Right hindlimb (tissue), 1 donor: Measurements from ENCODE around the gene POLR2E.
"Not testable (repeated sequence)": the region's sequence is repeated elsewhere in the genome, so short reads cannot be mapped to it uniquely, and the experiment has no call there.

Experiments used
- DNase-seq: peaks from one replicate; pipeline ENCODE4 v3.0.0-alpha.2; 2018

The POLR2E gene

GRCh38 chr19:1125601-1126467, 30.7 kb upstream of the POLR2E start:
- DNase-seq = no peak

DNA sequence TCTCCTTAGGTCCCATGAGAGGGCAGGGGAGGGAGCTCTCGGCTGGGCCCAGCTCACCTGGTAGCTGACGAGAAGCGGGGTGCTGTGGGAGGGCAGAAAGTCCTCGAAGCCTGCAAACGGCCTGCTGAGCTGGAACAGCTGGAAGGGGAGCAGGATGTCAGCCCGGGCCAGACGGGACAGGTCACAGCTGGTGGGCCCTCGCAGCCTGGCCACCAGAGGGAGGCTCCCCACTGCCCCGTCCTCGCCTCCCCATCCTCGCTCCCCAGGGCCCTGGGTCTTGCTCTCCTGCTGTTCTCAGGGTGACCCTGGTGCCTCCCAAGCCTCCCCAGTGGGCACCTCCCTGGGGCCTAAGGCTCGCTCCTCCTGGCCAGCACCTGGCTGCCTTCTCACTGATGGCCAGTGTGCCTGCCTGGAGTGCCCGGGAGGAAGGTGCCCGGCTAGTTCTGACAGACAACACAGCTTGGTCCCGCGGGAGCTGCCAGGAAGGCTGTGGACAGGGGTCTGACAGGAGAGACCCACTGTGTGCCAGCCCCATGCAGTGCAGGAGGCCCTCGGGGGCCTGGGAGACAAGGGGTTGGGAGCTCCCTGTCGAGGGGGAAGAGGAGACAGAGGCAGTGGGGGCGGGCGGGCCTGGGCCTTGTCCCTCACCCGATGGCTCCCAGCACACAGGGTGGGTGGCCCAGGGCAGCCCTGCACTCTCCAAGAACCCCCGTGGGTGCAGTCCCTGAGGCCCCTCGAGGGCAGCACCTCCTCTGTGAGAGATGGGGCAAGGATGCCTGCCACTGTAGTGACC, 28.9 kb upstream of the POLR2E start:
- no peak for DNase-seq

- DNase-seq = no peak
These were observed 28.2 kb upstream of the POLR2E start for GRCh38 chr19:1123381-1123780.

- peak; percentile 37 for DNase-seq
These were observed 27.8 kb upstream of the POLR2E start for GRCh38 chr19:1122972-1123363.

GRCh38 chr19:1122021-1122971, 27.1 kb upstream of the POLR2E start:
- DNase-seq = no peak

GRCh38 chr19:1121395-1121794, 26.2 kb upstream of the POLR2E start:
- no peak for DNase-seq

- DNase-seq = no peak
These were observed 24.5 kb upstream of the POLR2E start for GRCh38 chr19:1119475-1120217.

- DNase-seq = no peak
These were observed 23.8 kb upstream of the POLR2E start for GRCh38 chr19:1118999-1119398.

- DNase-seq = no peak
These were observed 22.5 kb upstream of the POLR2E start for GRCh38 chr19:1117654-1118053.

DNA sequence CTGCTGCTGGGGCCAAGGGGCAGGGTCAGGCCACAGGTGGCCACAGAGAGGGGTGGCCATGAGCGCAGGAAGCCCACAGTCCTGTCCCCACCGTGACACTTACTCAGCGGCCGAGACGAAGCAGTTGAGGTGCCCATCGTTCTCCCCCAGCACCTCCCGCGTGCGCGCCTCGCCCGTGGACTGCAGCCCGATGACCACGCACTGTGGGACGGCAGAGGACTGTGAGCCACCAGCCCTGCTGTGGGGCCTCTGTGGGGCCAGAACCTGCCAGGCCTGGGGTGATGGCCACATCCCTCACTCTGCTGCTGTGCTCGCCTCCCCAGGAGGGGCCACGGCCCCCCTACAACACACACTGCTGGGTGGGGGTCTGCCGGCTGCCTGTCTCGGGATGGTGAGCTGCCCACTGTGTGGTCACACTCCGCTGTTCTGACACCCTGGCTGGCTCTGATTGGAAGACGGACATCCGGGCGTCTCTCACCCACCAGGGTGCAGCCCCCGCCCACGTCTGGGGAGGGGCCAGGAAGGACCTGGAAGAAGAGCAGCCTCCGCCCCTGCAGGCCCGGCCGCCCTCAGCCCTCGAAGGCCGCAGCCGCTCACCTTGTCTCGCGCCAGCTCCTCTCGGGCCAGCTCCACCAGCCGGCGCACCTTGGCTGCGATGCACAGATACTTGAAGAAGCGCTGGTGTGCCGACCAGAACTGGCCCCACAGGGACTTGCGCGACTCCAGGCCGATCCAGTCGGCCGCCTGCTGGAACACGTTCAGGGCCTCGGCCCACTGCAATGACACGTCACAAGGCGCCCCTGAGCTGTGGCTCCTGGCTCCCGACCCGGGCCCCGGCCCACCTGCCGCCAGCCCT, 21.8 kb upstream of the POLR2E start:
- no peak for DNase-seq

DNA sequence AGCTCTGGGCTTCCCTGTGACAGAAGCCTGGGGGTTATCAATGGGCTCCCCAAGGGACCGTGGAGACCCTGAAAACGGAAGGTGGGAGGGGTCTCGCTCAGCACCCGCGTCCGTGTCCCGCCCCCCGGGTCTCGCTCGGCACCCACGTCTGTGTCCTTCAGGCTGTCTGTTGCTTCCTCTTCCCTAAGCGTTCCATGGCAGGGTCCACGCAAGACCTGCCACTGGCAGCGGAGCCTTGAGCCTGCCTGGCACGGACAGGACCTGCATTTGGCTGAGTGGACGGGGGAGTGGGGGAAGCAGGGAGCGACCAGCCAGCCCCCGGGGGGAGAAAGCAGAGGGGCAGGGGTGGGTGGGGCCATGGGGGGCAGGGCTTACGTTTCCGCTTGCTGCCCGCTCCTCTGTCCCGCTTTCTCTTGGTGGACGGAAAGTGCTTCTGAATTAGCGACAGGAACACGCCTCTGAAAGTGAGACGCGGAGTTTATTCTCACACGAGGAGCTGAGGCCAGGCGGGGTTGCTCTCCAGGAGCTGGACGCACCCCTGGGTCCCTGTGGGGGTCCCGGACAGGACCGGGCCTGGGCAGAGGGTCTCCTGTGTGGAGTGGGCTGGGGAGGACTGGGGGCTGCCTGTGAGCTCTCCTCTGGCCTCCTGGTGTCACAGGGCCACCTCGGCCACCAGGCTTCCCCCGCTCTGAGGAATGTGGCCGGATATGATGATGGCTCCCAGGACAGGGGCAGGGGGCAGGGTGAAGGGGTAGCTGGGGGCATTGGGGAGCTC, 20.7 kb upstream of the POLR2E start:
- DNase-seq = no peak

DNA sequence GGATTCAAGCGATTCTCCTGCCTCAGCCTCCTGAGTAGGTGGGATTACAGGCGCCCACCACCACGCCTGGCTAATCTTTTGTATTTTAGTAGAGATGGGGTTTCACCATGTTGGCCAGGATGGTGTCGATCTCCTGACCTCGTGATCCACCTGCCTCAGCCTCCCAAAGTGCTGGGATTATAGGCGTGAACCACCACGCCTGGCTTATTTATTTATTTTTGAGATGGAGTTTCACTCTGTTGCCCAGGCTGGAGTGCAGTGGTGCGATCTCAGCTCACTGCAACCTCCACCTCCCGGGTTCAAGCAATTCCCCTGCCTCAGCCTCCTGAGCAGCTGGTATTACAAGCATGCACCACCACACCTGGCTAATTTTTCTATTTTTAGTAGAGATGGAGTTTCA, 19.6 kb upstream of the POLR2E start:
- DNase-seq = not testable (repeated sequence)

- DNase-seq = no peak
These were observed 18.9 kb upstream of the POLR2E start for GRCh38 chr19:1113986-1114483.

DNA sequence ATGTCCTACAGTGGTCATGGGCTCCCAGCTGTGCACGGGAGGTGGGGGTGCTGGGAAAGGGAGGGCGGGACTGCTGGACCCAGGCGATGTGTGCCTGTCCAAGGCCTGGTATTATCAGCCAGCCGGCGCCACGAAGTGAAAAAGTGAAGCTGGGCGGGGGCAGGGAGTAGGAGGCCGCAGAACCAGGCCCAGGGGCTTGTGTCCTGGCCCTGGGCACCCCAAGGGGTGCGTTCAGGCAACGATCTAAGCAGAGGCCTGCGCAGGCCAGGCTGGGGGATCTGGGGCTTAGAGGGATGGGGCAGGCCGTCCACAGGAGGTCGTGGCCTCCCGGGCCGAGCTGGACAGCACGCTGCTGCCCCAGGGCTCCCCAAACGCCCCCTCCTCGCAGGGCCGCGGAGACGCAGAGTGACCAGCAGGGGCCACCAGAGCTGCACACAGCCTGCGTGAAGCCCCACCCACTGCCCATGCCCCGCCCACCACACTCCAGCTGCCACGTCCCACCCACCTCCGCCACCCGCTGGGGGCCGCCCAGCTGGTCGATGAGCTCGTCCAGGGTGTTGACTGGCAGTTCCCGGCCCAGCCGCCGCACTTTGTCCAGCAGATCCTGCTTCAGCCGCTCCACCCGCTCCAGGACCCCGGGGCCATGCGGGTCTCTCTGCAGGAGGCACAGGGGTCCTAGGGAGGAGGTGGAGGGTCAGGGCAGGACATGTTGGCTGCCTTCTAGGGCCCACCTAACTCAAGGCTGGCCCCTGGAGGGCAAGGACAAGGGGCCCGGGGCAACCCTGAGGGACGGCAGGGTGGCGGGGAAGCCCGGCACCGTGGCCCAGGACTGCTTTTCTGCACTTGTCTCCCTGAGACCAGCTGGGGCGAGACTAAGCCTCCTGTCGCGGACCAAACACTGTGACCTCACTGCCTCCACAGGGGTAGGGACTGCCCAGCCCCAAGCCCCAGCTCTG, 18.1 kb upstream of the POLR2E start:
- DNase-seq = peak; percentile 96

DNA sequence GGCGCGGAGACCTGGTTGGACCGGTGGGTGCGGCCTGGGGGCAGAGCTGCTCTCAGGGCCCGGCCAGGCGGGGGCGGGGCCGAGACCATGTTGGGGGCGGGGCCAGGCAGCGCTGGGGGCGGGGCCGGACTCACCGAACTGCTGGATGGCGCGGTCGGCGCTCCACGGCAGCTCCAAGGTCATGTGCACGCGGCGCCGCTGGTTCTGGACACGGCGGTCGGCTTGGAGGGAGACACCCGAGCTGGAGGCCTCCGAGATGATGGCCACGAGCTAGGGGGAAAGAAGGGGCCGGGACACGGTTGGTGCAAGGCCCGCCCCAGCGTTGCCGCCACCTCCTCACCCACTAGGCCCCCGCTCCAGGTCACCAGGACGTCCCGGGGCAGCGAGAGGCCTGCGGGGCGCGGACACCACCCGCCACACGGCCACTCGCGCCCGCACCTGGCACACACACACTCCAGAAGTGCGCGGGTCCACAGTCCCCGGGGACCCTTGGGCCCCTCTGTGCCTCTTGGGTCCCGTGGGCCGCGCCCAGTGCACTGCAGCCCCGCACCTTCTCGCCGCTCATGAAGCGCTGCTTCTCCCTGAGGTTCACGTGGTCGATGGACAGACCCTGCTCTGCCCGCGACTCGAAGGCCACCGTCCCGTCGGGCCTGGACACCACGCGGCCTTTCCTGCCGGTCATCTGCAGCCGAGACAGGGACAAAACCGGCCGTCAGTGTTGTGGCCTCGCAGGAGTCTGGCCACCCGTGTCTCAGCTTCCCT, 17.3 kb upstream of the POLR2E start:
- DNase-seq = peak; percentile 73

GRCh38 chr19:1111641-1112267, 16.6 kb upstream of the POLR2E start:
- no peak for DNase-seq

- DNase-seq = peak; percentile 71
These were observed 15.8 kb upstream of the POLR2E start for GRCh38 chr19:1110809-1111640.
